ENCODE results near the gene CETN1.

CETN1 gene

GRCh38 chr18:623761-624620 is 43.8 kb downstream of the CETN1 start:
- DNase-seq (ENCODE audit: low spot score) = peak; percentile 72

- peak; percentile 19 for DNase-seq (ENCODE audit: low spot score)
These were observed 47.1 kb downstream of the CETN1 start for GRCh38 chr18:627231-627630.

DNA sequence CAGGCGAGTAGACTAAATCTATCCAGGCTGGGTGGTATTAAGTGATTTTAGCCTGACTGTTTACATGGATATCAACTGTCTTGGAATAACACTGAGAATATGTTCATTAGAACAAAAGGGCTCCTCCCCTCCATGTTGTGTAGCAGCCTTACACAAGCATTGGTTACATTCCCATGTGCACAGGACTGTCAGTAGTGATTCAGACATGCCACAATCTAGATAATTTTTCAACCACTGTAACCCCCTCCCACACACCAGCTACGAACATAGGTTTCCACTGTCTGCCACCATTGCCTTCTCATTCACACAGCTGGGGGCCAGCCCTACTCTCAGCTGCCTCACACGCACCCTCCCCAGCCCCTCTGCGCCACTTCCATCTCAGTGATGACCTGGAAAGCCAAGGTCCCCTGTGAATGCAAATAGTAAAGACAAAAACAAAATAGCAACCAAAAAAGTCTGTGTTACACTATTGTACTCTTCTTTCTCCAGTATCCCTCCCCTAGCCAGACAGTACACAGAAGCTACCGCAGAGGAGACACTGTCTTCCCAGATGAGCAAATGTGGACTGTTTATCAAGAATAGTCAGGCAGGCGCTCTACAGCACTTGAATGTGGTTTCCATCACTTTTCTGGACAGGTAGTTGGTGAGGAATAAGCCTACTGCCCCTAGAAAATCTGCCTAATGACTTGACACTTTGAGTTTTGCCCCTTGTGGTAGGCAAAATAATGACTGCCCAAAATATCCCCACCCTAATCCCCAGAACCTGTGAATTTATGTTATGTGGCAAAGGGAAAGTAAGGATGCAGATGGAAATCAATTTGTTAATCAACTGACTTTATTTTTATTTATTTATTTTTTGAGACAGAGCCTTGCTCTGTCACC is 49.3 kb downstream of the CETN1 start:
- no peak for DNase-seq (ENCODE audit: low spot score)

DNA sequence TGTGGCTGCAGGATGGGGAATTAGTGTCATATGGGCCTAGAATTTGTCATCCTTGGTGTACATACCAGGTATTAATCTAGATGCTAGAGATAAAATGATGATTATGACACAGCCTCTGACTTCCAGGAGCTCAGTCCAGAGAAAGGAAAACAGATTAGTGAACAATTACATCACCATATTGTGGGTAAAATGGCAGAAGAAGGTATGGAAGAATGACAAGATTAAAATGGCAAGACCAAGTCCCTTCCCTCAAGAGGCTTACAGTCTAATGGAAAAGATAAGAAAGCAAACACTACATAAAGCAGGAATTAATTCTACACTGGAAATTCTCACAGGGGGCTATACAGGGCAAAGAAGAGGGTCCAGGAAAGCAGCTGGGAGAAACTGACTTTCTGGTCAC is 51.4 kb downstream of the CETN1 start:
- DNase-seq (ENCODE audit: low spot score) = no peak

Data from AG20443 (cell line).